ENCODE data around the gene POMGNT2.

The POMGNT2 gene

DNA sequence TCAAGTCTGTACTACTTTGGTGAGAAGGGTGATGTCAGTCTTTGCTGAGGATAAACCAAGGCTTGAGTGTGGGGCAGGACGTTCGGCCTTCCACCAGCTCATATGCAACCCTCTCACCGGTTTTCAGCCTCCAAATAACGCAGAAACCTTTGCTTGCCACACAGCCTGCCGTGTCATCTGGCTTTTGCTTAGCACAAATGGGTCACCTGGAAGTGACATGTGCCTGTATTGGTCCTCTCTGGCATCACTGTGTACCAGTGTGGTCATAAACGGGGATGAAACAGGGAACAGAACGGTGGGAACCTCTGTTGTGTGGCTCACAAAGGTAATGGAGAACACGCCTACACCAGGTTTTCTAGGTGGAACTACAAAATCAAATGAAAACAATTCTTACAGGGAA lies 7.1 kb downstream of the POMGNT2 start:
- no peak overlapping the region for H3K4me3 ChIP-seq (ENCODE audit: low read length)
- 91% methylated on average over 8 of the region's 8 CpGs for WGBS
- H3K9me3 ChIP-seq (ENCODE audit: insufficient read depth, low read depth, low read length) = no peaks in the 10 kb centered on the region
- H3K36me3 ChIP-seq (ENCODE audit: insufficient read depth, low read length) = no peaks in the 10 kb centered on the region
- H3K9ac ChIP-seq (ENCODE audit: low read depth, low read length) = no peak overlapping the region
- H3K27ac ChIP-seq (ENCODE audit: low read depth, low read length) = no peak overlapping the region
- H3K27me3 ChIP-seq (ENCODE audit: insufficient read depth, low read length) = 0 out of 2 replicates have a peak, but pooled peaks cover 5% of the 10 kb centered on the region
- H3K4me1 ChIP-seq (ENCODE audit: insufficient read depth, low read length) = no peaks in the 10 kb centered on the region

DNA sequence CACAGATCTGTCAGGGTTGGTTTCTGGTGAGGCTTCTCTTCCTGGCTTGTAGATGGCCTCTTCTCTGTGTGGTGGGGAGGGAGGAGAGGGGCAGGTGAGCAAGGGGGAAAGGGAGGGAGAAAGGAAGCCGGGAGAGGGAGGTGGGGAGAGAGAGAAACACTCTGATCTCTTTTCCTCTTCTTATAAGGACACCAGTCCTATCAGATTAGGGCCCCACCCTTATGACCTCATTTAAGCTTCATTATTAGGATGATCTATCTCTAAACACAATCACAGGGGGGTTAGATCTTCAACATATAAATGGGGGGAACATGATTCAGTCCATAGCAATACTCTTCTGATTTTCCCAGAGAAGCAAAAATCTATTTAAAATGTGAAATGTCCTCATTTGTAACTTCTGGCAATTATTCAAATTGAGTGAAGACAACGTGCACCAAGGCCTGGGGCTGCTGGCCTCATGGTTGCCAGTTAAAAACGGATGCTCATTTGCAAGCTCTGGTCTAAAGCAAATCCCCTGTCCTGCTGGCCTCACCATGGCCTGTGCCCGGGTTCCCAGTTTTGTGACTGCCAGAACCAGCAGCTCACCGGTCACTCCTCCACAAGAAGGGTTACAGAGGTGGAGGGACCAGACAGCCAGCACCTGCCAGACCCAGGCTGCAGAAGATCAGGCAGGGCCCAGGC lies 8.3 kb downstream of the POMGNT2 start:
- Histone ChIP-seq H3K27ac (ENCODE audit: low read depth, low read length) (no peak overlapping the region), H3K9me3 (ENCODE audit: insufficient read depth, low read depth, low read length) (no peaks in the 10 kb centered on the region), H3K36me3 (ENCODE audit: insufficient read depth, low read length) (no peaks in the 10 kb centered on the region), H3K4me1 (ENCODE audit: insufficient read depth, low read length) (no peaks in the 10 kb centered on the region), H3K4me3 (ENCODE audit: low read length) (no peak overlapping the region), H3K9ac (ENCODE audit: low read depth, low read length) (no peak overlapping the region), H3K27me3 (ENCODE audit: insufficient read depth, low read length) (no peaks in the 10 kb centered on the region)
- WGBS = 79% methylated on average over 4 of the region's 5 CpGs

DNA sequence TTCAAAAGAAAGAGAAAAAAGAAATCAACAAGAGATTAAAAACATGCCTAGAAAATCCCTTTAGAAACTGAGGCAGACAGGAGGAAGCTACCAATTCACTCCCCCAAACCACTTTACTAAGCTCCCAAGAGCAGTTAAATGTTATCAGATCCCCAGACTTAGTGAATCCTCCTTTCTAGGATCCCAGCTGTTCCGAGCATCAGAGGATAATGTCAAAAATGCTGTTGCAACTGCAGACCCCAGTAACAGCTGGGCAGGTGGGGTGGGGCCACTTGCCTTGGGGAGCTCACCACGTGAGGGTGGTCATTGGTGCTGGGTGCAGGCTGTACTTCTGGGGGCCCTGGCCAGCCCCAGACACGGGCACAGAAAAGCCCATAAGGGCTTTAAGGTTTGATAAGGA lies 9.1 kb downstream of the POMGNT2 start:
- Histone ChIP-seq H3K4me3 (ENCODE audit: low read length) (no peak overlapping the region), H3K9me3 (ENCODE audit: insufficient read depth, low read depth, low read length) (no peaks in the 10 kb centered on the region), H3K4me1 (ENCODE audit: insufficient read depth, low read length) (no peaks in the 10 kb centered on the region), H3K27ac (ENCODE audit: low read depth, low read length) (no peak overlapping the region), H3K36me3 (ENCODE audit: insufficient read depth, low read length) (no peaks in the 10 kb centered on the region), H3K27me3 (ENCODE audit: insufficient read depth, low read length) (no peaks in the 10 kb centered on the region), H3K9ac (ENCODE audit: low read depth, low read length) (no peak overlapping the region)
- 85% methylated on average over 3 of the region's 3 CpGs for WGBS

DNA sequence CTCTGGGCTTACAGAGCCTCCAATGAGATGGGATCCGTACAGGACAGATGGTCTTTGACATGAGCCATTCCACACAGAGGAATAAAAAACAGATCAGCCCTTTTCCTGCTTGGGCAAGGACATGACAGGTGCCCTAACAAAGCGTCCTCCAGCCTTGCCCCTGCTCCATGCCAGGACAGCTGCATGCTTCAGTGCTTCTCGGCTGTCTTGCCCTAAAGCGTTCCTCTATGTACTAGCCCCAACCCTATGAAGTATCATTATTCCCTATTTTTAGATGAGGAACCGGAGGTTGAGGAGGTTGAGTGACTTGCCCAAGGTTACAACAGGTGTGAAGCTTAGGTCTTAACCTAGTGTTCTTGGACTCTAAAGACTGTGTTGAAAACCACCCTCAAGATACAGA lies 10.5 kb downstream of the POMGNT2 start:
- Histone ChIP-seq H3K9me3 (ENCODE audit: insufficient read depth, low read depth, low read length) (no peaks in the 10 kb centered on the region), H3K4me3 (ENCODE audit: low read length) (no peak overlapping the region), H3K4me1 (ENCODE audit: insufficient read depth, low read length) (no peaks in the 10 kb centered on the region), H3K36me3 (ENCODE audit: insufficient read depth, low read length) (no peaks in the 10 kb centered on the region), H3K9ac (ENCODE audit: low read depth, low read length) (no peak overlapping the region), H3K27ac (ENCODE audit: low read depth, low read length) (no peak overlapping the region), H3K27me3 (ENCODE audit: insufficient read depth, low read length) (no peaks in the 10 kb centered on the region)
- WGBS = 92% methylated on average over 5 of the region's 5 CpGs

DNA sequence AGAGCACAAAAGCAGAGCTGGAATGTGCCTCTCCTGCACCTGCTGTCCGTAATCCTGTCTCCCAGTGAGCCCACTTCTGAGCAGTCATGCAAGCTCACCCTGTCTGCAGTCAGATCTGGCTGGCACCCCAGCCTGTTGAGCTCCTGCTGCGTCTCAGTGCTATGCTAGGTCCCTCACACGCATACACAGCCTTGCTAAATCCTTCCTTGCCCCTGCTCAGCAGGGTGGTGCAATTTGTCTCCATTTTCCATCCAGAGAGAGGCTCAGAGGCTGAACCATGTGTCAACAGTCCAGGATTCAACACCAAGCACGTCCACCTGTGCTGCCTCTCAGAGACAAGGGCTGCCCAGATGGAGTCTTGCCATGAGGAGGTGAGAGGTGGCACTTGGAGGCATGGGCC lies 11.0 kb downstream of the POMGNT2 start:
- Histone ChIP-seq H3K36me3 (ENCODE audit: insufficient read depth, low read length) (no peaks in the 10 kb centered on the region), H3K27me3 (ENCODE audit: insufficient read depth, low read length) (no peaks in the 10 kb centered on the region), H3K9ac (ENCODE audit: low read depth, low read length) (no peak overlapping the region), H3K4me1 (ENCODE audit: insufficient read depth, low read length) (no peaks in the 10 kb centered on the region), H3K9me3 (ENCODE audit: insufficient read depth, low read depth, low read length) (no peaks in the 10 kb centered on the region), H3K27ac (ENCODE audit: low read depth, low read length) (no peak overlapping the region), H3K4me3 (ENCODE audit: low read length) (no peak overlapping the region)
- 88% methylated on average over 4 of the region's 4 CpGs for WGBS

DNA sequence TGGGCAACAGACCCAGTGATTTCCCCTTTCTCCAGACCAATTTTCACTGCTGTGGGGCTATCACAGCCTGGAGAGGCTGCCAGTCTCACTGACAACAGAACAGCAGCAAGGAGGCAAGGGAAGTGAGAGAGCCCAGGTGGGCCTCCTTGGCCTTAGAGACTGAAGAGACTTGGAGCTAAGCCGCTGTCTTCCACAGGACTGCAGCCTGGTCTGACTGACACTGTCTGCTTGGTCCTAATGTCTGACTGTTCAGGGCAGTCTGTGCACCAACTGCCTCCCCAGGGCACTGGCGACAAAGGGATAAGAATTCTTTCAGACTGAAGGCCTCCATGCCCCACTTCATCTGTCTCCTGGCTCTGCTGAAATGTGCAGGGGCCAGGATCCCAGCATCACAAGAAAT lies 11.5 kb downstream of the POMGNT2 start:
- H3K4me3 ChIP-seq (ENCODE audit: low read length) = no peak overlapping the region
- no peaks in the 10 kb centered on the region for H3K9me3 ChIP-seq (ENCODE audit: insufficient read depth, low read depth, low read length)
- H3K27me3 ChIP-seq (ENCODE audit: insufficient read depth, low read length) = no peaks in the 10 kb centered on the region
- no peaks in the 10 kb centered on the region for H3K4me1 ChIP-seq (ENCODE audit: insufficient read depth, low read length)
- 88% methylated on average over 2 of the region's 2 CpGs for WGBS
- no peak overlapping the region for H3K9ac ChIP-seq (ENCODE audit: low read depth, low read length)
- H3K36me3 ChIP-seq (ENCODE audit: insufficient read depth, low read length) = no peaks in the 10 kb centered on the region
- no peak overlapping the region for H3K27ac ChIP-seq (ENCODE audit: low read depth, low read length)

DNA sequence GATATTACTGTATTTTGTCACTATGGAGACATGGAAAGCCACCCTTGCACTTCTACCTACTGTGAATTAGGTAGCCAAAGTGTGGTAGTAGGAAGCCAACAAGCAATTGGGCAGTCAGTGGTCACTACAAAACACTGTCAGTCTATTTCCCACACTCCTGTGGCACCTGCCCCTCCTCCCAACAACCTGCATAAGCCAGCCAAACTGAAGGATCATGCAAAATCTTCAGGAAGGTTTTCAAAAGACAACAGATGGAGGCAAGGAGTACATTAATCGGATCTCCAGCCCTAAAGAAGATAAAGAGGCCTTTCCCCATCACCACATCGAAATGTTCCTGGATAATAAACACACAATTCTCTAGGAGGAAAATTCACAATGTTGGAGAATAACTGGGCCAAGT lies 11.9 kb downstream of the POMGNT2 start:
- H3K4me1 ChIP-seq (ENCODE audit: insufficient read depth, low read length) = no peaks in the 10 kb centered on the region
- H3K9me3 ChIP-seq (ENCODE audit: insufficient read depth, low read depth, low read length) = no peaks in the 10 kb centered on the region
- 96% methylated on average over 2 of the region's 2 CpGs for WGBS
- H3K36me3 ChIP-seq (ENCODE audit: insufficient read depth, low read length) = no peaks in the 10 kb centered on the region
- no peak overlapping the region for H3K27ac ChIP-seq (ENCODE audit: low read depth, low read length)
- H3K27me3 ChIP-seq (ENCODE audit: insufficient read depth, low read length) = no peaks in the 10 kb centered on the region
- H3K4me3 ChIP-seq (ENCODE audit: low read length) = no peak overlapping the region
- no peak overlapping the region for H3K9ac ChIP-seq (ENCODE audit: low read depth, low read length)

DNA sequence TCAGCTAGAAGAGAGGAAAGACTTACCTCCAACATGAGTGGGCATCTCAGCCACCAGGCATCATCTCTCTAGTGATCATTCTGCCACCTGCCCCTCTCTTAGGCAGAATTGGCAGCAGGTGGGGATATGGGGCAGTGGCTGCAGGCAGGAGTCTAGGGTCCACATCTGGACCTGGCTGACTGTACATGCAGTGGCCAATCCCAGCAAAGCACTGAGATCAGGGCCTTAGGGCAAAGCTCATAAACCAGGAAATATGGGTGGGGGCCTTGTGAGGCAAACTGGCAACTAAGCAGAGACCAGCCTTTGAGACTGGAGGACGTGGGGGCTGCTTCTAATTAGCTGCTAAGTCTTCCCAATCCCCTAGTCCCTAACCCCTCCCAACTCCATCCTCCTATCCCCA lies 12.9 kb downstream of the POMGNT2 start:
- Histone ChIP-seq H3K27me3 (ENCODE audit: insufficient read depth, low read length) (no peaks in the 10 kb centered on the region), H3K4me1 (ENCODE audit: insufficient read depth, low read length) (no peaks in the 10 kb centered on the region), H3K4me3 (ENCODE audit: low read length) (no peak overlapping the region), H3K36me3 (ENCODE audit: insufficient read depth, low read length) (no peaks in the 10 kb centered on the region), H3K9ac (ENCODE audit: low read depth, low read length) (no peak overlapping the region), H3K9me3 (ENCODE audit: insufficient read depth, low read depth, low read length) (no peaks in the 10 kb centered on the region), H3K27ac (ENCODE audit: low read depth, low read length) (no peak overlapping the region)
- 90% methylated on average over 1 of the region's 1 CpG for WGBS

DNA sequence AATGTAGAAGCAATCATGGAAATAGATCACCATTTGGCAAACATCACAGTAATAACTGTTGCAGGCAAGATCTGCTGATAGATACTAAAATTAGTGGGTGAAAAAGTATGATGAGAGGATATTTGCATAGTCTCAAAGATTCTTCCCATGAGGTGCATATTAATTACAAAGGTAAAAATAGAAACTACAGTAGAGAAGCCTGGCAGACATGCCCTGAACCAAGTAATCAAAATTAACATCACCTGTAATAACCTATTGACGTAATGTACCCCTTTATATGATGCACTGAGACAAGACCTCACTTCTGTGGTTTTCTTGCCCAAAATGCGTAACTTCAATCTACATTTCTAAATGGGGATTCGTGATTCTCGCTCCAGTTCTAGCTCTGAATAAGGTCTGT lies 14.4 kb downstream of the POMGNT2 start:
- Histone ChIP-seq H3K27ac (ENCODE audit: low read depth, low read length) (no peak overlapping the region), H3K9me3 (ENCODE audit: insufficient read depth, low read depth, low read length) (no peaks in the 10 kb centered on the region), H3K9ac (ENCODE audit: low read depth, low read length) (no peak overlapping the region), H3K27me3 (ENCODE audit: insufficient read depth, low read length) (no peaks in the 10 kb centered on the region), H3K36me3 (ENCODE audit: insufficient read depth, low read length) (no peaks in the 10 kb centered on the region), H3K4me3 (ENCODE audit: low read length) (no peak overlapping the region), H3K4me1 (ENCODE audit: insufficient read depth, low read length) (no peaks in the 10 kb centered on the region)
- 96% methylated on average over 4 of the region's 4 CpGs for WGBS

DNA sequence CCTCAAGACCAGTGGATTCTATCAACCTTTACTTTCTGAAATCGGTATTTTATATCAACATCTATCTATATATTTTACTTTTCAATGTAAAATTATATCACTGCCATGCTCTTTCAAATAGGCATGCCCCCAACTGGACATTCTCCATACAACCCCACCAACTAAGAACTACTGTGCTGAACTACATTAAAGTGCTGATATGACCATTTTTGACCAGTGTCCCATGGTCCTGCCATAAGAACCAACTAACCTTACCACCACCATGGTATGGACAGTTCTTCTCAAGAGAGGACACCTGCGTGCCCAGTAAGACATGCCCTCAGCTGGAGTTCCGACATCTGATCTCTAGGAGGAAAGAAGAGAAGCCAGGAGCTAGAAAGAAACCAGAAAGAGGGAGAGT lies 15.6 kb downstream of the POMGNT2 start:
- no peaks in the 10 kb centered on the region for H3K4me1 ChIP-seq (ENCODE audit: insufficient read depth, low read length)
- no peaks in the 10 kb centered on the region for H3K9me3 ChIP-seq (ENCODE audit: insufficient read depth, low read depth, low read length)
- no peak overlapping the region for H3K9ac ChIP-seq (ENCODE audit: low read depth, low read length)
- H3K27ac ChIP-seq (ENCODE audit: low read depth, low read length) = no peak overlapping the region
- no peaks in the 10 kb centered on the region for H3K36me3 ChIP-seq (ENCODE audit: insufficient read depth, low read length)
- WGBS = 94% methylated on average over 3 of the region's 3 CpGs
- no peak overlapping the region for H3K4me3 ChIP-seq (ENCODE audit: low read length)
- H3K27me3 ChIP-seq (ENCODE audit: insufficient read depth, low read length) = no peaks in the 10 kb centered on the region

DNA sequence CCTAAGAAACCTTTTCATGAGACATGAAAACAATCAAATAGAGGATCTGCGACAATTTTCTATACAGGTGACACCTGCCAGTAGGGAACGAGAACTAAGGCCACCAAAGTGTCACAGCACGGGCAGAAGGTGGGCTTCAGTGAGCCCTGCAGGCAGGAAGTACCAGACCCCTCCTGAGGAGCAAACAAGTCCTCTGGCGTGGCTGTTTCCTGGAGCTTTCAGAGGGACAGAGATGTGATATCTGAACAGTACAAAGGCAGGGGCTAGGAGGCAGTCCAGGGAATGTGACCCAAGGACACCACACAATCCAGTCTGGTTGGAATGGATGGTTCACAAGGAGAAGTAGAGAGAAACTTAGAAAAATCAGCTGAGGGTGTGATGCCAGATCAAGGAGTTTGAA lies 16.8 kb downstream of the POMGNT2 start:
- H3K27ac ChIP-seq (ENCODE audit: low read depth, low read length) = no peak overlapping the region
- no peaks in the 10 kb centered on the region for H3K9me3 ChIP-seq (ENCODE audit: insufficient read depth, low read depth, low read length)
- WGBS = 95% methylated on average over 4 of the region's 4 CpGs
- H3K4me1 ChIP-seq (ENCODE audit: insufficient read depth, low read length) = no peaks in the 10 kb centered on the region
- H3K27me3 ChIP-seq (ENCODE audit: insufficient read depth, low read length) = no peaks in the 10 kb centered on the region
- H3K9ac ChIP-seq (ENCODE audit: low read depth, low read length) = no peak overlapping the region
- no peaks in the 10 kb centered on the region for H3K36me3 ChIP-seq (ENCODE audit: insufficient read depth, low read length)
- H3K4me3 ChIP-seq (ENCODE audit: low read length) = no peak overlapping the region

DNA sequence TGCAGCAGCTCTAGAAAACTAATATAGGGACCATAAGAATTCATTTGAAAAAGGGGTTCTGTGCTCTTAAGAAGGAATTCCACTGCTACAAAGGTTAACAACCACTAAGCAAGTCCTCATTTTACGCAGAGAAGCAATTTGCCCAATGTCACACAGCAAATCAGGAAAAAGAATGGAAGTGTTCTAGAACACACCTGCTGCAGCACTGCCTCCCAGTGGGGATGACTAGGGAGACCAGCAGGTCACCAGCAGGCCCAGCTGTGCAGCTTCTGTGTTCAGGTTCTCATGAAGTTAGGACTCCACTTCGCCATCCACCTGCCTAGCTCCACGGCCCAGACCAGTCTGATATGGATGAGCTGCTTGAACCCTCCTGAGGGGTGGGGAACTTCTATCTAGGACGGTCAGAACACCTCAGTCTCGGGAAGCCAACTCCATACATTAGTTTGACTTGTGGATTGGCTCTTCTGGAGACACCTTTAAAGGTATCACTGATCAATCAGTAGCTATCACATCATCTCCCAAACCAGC lies 18.6 kb downstream of the POMGNT2 start:
- Histone ChIP-seq H3K4me3 (ENCODE audit: low read length) (no peak overlapping the region), H3K9me3 (ENCODE audit: insufficient read depth, low read depth, low read length) (peaks cover 9% of the 10 kb centered on the region; the same call in 1 of the 2 replicates), H3K27ac (ENCODE audit: low read depth, low read length) (no peak overlapping the region), H3K4me1 (ENCODE audit: insufficient read depth, low read length) (no peaks in the 10 kb centered on the region), H3K9ac (ENCODE audit: low read depth, low read length) (no peak overlapping the region), H3K27me3 (ENCODE audit: insufficient read depth, low read length) (no peaks in the 10 kb centered on the region), H3K36me3 (ENCODE audit: insufficient read depth, low read length) (no peaks in the 10 kb centered on the region; the same call in 1 of the 2 replicates)
- 97% methylated on average over 5 of the region's 5 CpGs for WGBS
